SH-SY5Y (cell line): ENCODE data around the gene CMSS1.

ENCODE experiments used
- GATA2 ChIP-seq: IDR thresholded peaks from 2 replicates; pipeline ENCODE4 v1.6.1; 2011; ENCODE audit warnings: mild to moderate bottlenecking, low read depth, low read length
- GATA3 ChIP-seq: IDR thresholded peaks from 2 replicates; pipeline ENCODE4 v1.6.1; 2011; ENCODE audit warnings: low read depth, mild to moderate bottlenecking, low read length, moderate library complexity

DNA sequence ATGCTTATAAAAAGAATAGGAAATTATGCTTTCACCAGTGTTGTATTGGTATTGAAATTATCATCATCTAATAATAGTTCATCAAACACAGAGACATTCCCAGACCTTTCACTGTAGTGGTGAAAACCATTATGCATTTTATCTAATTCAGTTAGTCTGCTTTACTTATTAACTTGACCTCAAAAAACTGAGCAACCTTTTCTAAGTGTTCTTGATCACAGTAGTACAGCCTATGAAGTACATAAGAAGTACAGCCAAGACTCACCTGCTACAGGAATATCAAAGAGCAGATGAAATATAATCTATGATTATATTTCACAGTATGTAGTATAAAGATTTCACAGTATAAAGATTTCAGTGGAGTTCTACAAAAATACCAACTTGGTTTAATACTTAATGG, 221.4 kb downstream of the CMSS1 start:
- TF ChIP-seq GATA2 (no peak), GATA3 (no peak)
